Measurements from ENCODE around the gene EBF3.

- TF ChIP-seq, protein P1, sequence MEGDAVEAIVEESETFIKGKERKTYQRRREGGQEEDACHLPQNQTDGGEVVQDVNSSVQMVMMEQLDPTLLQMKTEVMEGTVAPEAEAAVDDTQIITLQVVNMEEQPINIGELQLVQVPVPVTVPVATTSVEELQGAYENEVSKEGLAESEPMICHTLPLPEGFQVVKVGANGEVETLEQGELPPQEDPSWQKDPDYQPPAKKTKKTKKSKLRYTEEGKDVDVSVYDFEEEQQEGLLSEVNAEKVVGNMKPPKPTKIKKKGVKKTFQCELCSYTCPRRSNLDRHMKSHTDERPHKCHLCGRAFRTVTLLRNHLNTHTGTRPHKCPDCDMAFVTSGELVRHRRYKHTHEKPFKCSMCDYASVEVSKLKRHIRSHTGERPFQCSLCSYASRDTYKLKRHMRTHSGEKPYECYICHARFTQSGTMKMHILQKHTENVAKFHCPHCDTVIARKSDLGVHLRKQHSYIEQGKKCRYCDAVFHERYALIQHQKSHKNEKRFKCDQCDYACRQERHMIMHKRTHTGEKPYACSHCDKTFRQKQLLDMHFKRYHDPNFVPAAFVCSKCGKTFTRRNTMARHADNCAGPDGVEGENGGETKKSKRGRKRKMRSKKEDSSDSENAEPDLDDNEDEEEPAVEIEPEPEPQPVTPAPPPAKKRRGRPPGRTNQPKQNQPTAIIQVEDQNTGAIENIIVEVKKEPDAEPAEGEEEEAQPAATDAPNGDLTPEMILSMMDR (conservative IDR thresholded peaks at IDR 0.05 in 1 of 2, IDR thresholded peaks at IDR 0.05 in 1 of 2; ENCODE audit: extremely low read depth in 1 of 2, insufficient read depth in 1 of 2, low read depth in 1 of 2, low read length in 2 of 2), result no peak
- no peak for TF ChIP-seq EZH2 (IDR thresholded peaks at IDR 0.05; ENCODE audit: borderline replicate concordance, low read length)
Observed at GRCh38 chr10:129885526-129885925, 78.5 kb downstream of the EBF3 start.

Measured in mammary epithelial cell (primary cell).